ENCODE results near the gene OVCA2. TPM values are rescaled to one million over a fixed set of nuclear protein-coding genes. Genes with fewer than 3 reads are reported as not detected.

The OVCA2 gene
- 10 to 100 TPM; 43.0 to 66.7 (median 58.3) TPM for polyA plus RNA-seq (ENCODE audit: low read depth in 6 of 6)

- DNase-seq (peak; percentile 97), ATAC-seq (ENCODE audit: low read depth in 2 of 2) (peak; percentile 95 to 96)
- H3K36me3 Mint-ChIP-seq, result peaks cover 3 to 5% of the 10 kb centered on the region in 2 donors
- peak within 1 kb of the TSS; percentile 89 to 97 (median 92) for H3K4me3 Mint-ChIP-seq
- H3K4me1 Mint-ChIP-seq, result peaks cover 13 to 23% (median 20%) of the 10 kb centered on the region in 3 donors
- H3K27me3 Mint-ChIP-seq, result no peaks in the 10 kb centered on the region
- H3K27ac Mint-ChIP-seq, result peak within 1 kb of the TSS; percentile 92 to 98 (median 96)
- H3K9me3 Mint-ChIP-seq, result no peaks in the 10 kb centered on the region
Observed at GRCh38 chr17:2041561-2042389, at the start of gene OVCA2. TSS of gene OVCA2 (plus strand) at chr17:2042022. CDS start at chr17:2042048, 26 bp downstream.

GRCh38 chr17:1992541-1992940 is 49.3 kb upstream of the OVCA2 start:
- Mint-ChIP-seq H3K27ac (no peak overlapping the region), H3K27me3 (peaks cover 39 to 75% (median 42%) of the 10 kb centered on the region in 3 donors), H3K9me3 (no peaks in the 10 kb centered on the region), H3K4me3 (no peak overlapping the region), H3K36me3 (no peaks in the 10 kb centered on the region), H3K4me1 (no peaks in the 10 kb centered on the region)
- ATAC-seq (ENCODE audit: low read depth in 2 of 2), result no peak
- DNase-seq, result no peak

- Mint-ChIP-seq H3K9me3 (no peaks in the 10 kb centered on the region), H3K4me1 (peaks cover 0 to 4% (median 3%) of the 10 kb centered on the region in 3 donors), H3K4me3 (no peak overlapping the region), H3K27me3 (peaks cover 40 to 73% (median 41%) of the 10 kb centered on the region in 3 donors), H3K36me3 (peaks cover 0 to 7% of the 10 kb centered on the region in 2 donors), H3K27ac (no peak overlapping the region)
- DNase-seq, result no peak
- ATAC-seq (ENCODE audit: low read depth in 2 of 2), result no peak
Observed at GRCh38 chr17:1994707-1995106, 47.1 kb upstream of the OVCA2 start.

GRCh38 chr17:1995321-1995892 is 46.4 kb upstream of the OVCA2 start:
- Mint-ChIP-seq H3K9me3 (no peaks in the 10 kb centered on the region), H3K27ac (no peak overlapping the region), H3K4me1 (peaks cover 0 to 4% (median 3%) of the 10 kb centered on the region in 3 donors), H3K36me3 (peaks cover 0 to 7% of the 10 kb centered on the region in 2 donors), H3K27me3 (peaks cover 40 to 80% (median 48%) of the 10 kb centered on the region in 3 donors), H3K4me3 (no peak overlapping the region)
- DNase-seq, result no peak
- ATAC-seq (ENCODE audit: low read depth in 2 of 2), result no peak

- no peaks in the 10 kb centered on the region for H3K9me3 Mint-ChIP-seq
- H3K4me1 Mint-ChIP-seq, result peaks cover 0 to 4% (median 3%) of the 10 kb centered on the region in 3 donors
- H3K36me3 Mint-ChIP-seq, result peaks cover 0 to 7% of the 10 kb centered on the region in 2 donors
- H3K27ac Mint-ChIP-seq, result no peak overlapping the region
- H3K4me3 Mint-ChIP-seq, result no peak overlapping the region
- ATAC-seq (ENCODE audit: low read depth in 2 of 2) (no peak), DNase-seq (no peak)
- peaks cover 33 to 80% (median 49%) of the 10 kb centered on the region in 3 donors for H3K27me3 Mint-ChIP-seq
Observed at GRCh38 chr17:1995907-1996799, 45.7 kb upstream of the OVCA2 start.

GRCh38 chr17:1996800-1997288 is 45.0 kb upstream of the OVCA2 start:
- peaks cover 0 to 4% (median 3%) of the 10 kb centered on the region in 3 donors for H3K4me1 Mint-ChIP-seq
- peaks cover 32 to 76% (median 49%) of the 10 kb centered on the region in 3 donors for H3K27me3 Mint-ChIP-seq
- no peak for DNase-seq
- peaks cover 0 to 7% of the 10 kb centered on the region in 2 donors for H3K36me3 Mint-ChIP-seq
- peak overlapping the region in 1 of 6 donors; percentile 63 for H3K27ac Mint-ChIP-seq
- H3K9me3 Mint-ChIP-seq, result no peaks in the 10 kb centered on the region
- ATAC-seq (ENCODE audit: low read depth in 2 of 2), result no peak
- no peak overlapping the region for H3K4me3 Mint-ChIP-seq

- H3K9me3 Mint-ChIP-seq, result no peaks in the 10 kb centered on the region
- peaks cover 32 to 74% (median 49%) of the 10 kb centered on the region in 3 donors for H3K27me3 Mint-ChIP-seq
- peaks cover 0 to 4% (median 3%) of the 10 kb centered on the region in 3 donors for H3K4me1 Mint-ChIP-seq
- H3K36me3 Mint-ChIP-seq, result peaks cover 0 to 7% of the 10 kb centered on the region in 2 donors
- DNase-seq (no peak), ATAC-seq (ENCODE audit: low read depth in 2 of 2) (no peak)
- peak overlapping the region in 1 of 6 donors; percentile 63 for H3K27ac Mint-ChIP-seq
- peak overlapping the region in 1 of 8 donors; percentile 68 for H3K4me3 Mint-ChIP-seq
Observed at GRCh38 chr17:1997289-1997926, 44.4 kb upstream of the OVCA2 start.

GRCh38 chr17:1997927-1998742 is 43.7 kb upstream of the OVCA2 start:
- Mint-ChIP-seq H3K27ac (no peak overlapping the region), H3K9me3 (no peaks in the 10 kb centered on the region), H3K4me3 (no peak overlapping the region), H3K4me1 (peaks cover 0 to 4% (median 3%) of the 10 kb centered on the region in 3 donors), H3K27me3 (peaks cover 28 to 76% (median 49%) of the 10 kb centered on the region in 3 donors), H3K36me3 (peaks cover 0 to 7% of the 10 kb centered on the region in 2 donors)
- DNase-seq, result no peak
- ATAC-seq (ENCODE audit: low read depth in 2 of 2), result no peak

- H3K27ac Mint-ChIP-seq, result no peak overlapping the region
- H3K4me3 Mint-ChIP-seq, result peak overlapping the region in 3 of 8 donors; percentile 15 to 80 (median 58)
- H3K4me1 Mint-ChIP-seq, result peaks cover 0 to 4% (median 3%) of the 10 kb centered on the region in 3 donors
- H3K9me3 Mint-ChIP-seq, result no peaks in the 10 kb centered on the region
- ATAC-seq (ENCODE audit: low read depth in 2 of 2), result no peak
- H3K27me3 Mint-ChIP-seq, result peaks cover 28 to 67% (median 43%) of the 10 kb centered on the region in 3 donors
- H3K36me3 Mint-ChIP-seq, result peaks cover 0 to 7% of the 10 kb centered on the region in 2 donors
- no peak for DNase-seq
Observed at GRCh38 chr17:1999557-2000251, 42.1 kb upstream of the OVCA2 start.

- Mint-ChIP-seq H3K4me1 (peaks cover 0 to 4% (median 3%) of the 10 kb centered on the region in 3 donors), H3K27me3 (peaks cover 7 to 47% (median 18%) of the 10 kb centered on the region in 3 donors), H3K4me3 (no peak overlapping the region), H3K27ac (no peak overlapping the region), H3K36me3 (peaks cover 0 to 7% of the 10 kb centered on the region in 2 donors), H3K9me3 (no peaks in the 10 kb centered on the region)
- ATAC-seq (ENCODE audit: low read depth in 2 of 2) (no peak), DNase-seq (no peak)
Observed at GRCh38 chr17:2002767-2003329, 39.0 kb upstream of the OVCA2 start.

GRCh38 chr17:2003525-2003924 is 38.3 kb upstream of the OVCA2 start:
- H3K27ac Mint-ChIP-seq, result no peak overlapping the region

More at GRCh38 chr17:2003525-2003924, 38.3 kb upstream of the OVCA2 start:
- Mint-ChIP-seq H3K36me3 (peaks cover 0 to 7% of the 10 kb centered on the region in 2 donors), H3K4me3 (no peak overlapping the region), H3K27me3 (peaks cover 7 to 47% (median 19%) of the 10 kb centered on the region in 3 donors), H3K4me1 (peaks cover 0 to 4% (median 3%) of the 10 kb centered on the region in 3 donors), H3K9me3 (peaks cover 0 to 2% (median 0%) of the 10 kb centered on the region in 7 donors)
- ATAC-seq (ENCODE audit: low read depth in 2 of 2) (no peak), DNase-seq (no peak)

All from naive B cell (primary cell).